Body of pancreas (tissue), 4 donors: Measurements from ENCODE around the gene IL1RN.

ENCODE experiments used
- POLR2A ChIP-seq, 3 donors: fragments of 450-650 bp; IDR thresholded peaks; one replicate each; pipeline ENCODE4 v1.6.1; 2016; ENCODE audit warnings: antibody characterized with exemption in 3 of 3, mild to moderate bottlenecking in 2 of 3
- TF ChIP-seq, protein P1 (sequence below), 7 experiments: fragments of 450-650 bp in 4 of 7; fragments of 200-600 bp in 3 of 7; sonication (generic) in 3 of 7; IDR thresholded peaks; one replicate each; pipeline ENCODE4 v1.5.1; 2016 to 2019; ENCODE audit warnings: antibody characterized with exemption in 7 of 7

DNA sequence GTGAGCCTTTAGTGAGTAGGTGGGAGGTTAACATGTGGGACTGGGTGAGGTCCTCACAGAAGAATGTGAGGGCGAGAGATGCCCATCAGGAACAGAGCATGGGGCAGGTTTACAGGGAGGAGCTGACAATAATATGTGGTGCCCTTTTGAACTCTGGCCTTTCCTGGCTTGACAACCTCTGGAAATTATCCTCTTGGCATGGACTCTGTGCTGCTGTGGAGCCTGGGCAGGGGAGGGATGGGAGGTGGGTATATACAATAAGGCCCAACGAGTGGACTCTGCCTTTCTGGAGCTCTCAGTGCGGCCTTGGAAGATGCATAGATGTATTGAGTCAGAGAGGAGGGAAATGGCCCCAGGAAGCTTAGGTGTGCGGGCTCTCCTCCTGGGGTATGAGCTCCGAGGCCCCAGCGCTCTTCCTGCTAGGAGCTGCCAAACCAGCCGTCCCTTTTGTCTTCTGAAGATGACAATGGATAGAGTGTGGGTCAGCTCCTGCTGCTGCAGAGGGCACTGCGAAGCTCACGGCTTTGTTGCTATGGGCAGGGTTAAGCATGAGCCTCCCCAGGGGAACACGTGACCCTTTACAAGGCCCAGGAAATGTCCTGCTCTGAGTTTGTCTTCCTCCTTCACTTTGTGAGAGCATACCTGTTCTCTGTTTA, 37.7 kb downstream of the IL1RN start:
- no peak for TF ChIP-seq POLR2A (IDR thresholded peaks at IDR 0.05)
- TF ChIP-seq, protein P1, sequence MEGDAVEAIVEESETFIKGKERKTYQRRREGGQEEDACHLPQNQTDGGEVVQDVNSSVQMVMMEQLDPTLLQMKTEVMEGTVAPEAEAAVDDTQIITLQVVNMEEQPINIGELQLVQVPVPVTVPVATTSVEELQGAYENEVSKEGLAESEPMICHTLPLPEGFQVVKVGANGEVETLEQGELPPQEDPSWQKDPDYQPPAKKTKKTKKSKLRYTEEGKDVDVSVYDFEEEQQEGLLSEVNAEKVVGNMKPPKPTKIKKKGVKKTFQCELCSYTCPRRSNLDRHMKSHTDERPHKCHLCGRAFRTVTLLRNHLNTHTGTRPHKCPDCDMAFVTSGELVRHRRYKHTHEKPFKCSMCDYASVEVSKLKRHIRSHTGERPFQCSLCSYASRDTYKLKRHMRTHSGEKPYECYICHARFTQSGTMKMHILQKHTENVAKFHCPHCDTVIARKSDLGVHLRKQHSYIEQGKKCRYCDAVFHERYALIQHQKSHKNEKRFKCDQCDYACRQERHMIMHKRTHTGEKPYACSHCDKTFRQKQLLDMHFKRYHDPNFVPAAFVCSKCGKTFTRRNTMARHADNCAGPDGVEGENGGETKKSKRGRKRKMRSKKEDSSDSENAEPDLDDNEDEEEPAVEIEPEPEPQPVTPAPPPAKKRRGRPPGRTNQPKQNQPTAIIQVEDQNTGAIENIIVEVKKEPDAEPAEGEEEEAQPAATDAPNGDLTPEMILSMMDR (IDR thresholded peaks at IDR 0.05), result no peak
